ENCODE measurements around the gene NPIPA7. TPM values are rescaled to one million over a fixed set of nuclear protein-coding genes. Genes with fewer than 3 reads are reported as not detected.
"Not testable (repeated sequence)": the region's sequence is repeated elsewhere in the genome, so short reads cannot be mapped to it uniquely, and the experiment has no call there.

NPIPA7 gene
- total RNA-seq, 1 experiment from 2014 or later: 18.1 TPM

GRCh38 chr16:16399685-16400084 lies 20.7 kb downstream of the NPIPA7 start:
- CTCF ChIA-PET; H3K36me3 ChIP-seq (ENCODE audit: insufficient read depth, low read length, poor library complexity, severe bottlenecking); H3K27me3 ChIP-seq (replicated peaks; ENCODE audit: insufficient read depth, low read depth, low read length, poor library complexity); H3K4me1 ChIP-seq (ENCODE audit: insufficient read depth, low read length, poor library complexity, severe bottlenecking); H3K27ac ChIP-seq (ENCODE audit: low read depth, low read length, poor library complexity, severe bottlenecking); BruUV-seq (replicated peaks); H3K9me3 ChIP-seq (ENCODE audit: low read depth, low read length, poor library complexity, severe bottlenecking); DNase-seq (ENCODE audit: low spot score); H3K4me3 ChIP-seq (ENCODE audit: low read depth, low read length, poor library complexity, severe bottlenecking); intact Hi-C loops (cut with micrococcal nuclease; ENCODE audit: unreplicated experiment); POLR2A ChIA-PET (ENCODE audit: low non-redundant PET): not testable (repeated sequence)

- CTCF ChIA-PET; H3K27ac ChIP-seq (ENCODE audit: low read depth, low read length, poor library complexity, severe bottlenecking); H3K4me3 ChIP-seq (ENCODE audit: low read depth, low read length, poor library complexity, severe bottlenecking); H3K27me3 ChIP-seq (replicated peaks; ENCODE audit: insufficient read depth, low read depth, low read length, poor library complexity); BruUV-seq (replicated peaks); POLR2A ChIA-PET (ENCODE audit: low non-redundant PET); DNase-seq (ENCODE audit: low spot score); intact Hi-C loops (cut with micrococcal nuclease; ENCODE audit: unreplicated experiment); H3K4me1 ChIP-seq (ENCODE audit: insufficient read depth, low read length, poor library complexity, severe bottlenecking); H3K36me3 ChIP-seq (ENCODE audit: insufficient read depth, low read length, poor library complexity, severe bottlenecking); H3K9me3 ChIP-seq (ENCODE audit: low read depth, low read length, poor library complexity, severe bottlenecking): not testable (repeated sequence)
These were observed 23.4 kb downstream of the NPIPA7 start for GRCh38 chr16:16402333-16402732.

- BruUV-seq (replicated peaks); H3K4me1 ChIP-seq (ENCODE audit: insufficient read depth, low read length, poor library complexity, severe bottlenecking); intact Hi-C loops (cut with micrococcal nuclease; ENCODE audit: unreplicated experiment): not testable (repeated sequence)
These were observed 25.3 kb downstream of the NPIPA7 start for GRCh38 chr16:16404283-16404682.

GRCh38 chr16:16405421-16405820 lies 26.5 kb downstream of the NPIPA7 start:
- intact Hi-C loops (cut with micrococcal nuclease; ENCODE audit: unreplicated experiment); DNase-seq (ENCODE audit: low spot score); H3K27ac ChIP-seq (ENCODE audit: low read depth, low read length, poor library complexity, severe bottlenecking); H3K36me3 ChIP-seq (ENCODE audit: insufficient read depth, low read length, poor library complexity, severe bottlenecking); H3K9me3 ChIP-seq (ENCODE audit: low read depth, low read length, poor library complexity, severe bottlenecking); POLR2A ChIA-PET (ENCODE audit: low non-redundant PET); H3K27me3 ChIP-seq (replicated peaks; ENCODE audit: insufficient read depth, low read depth, low read length, poor library complexity); BruUV-seq (replicated peaks); H3K4me3 ChIP-seq (ENCODE audit: low read depth, low read length, poor library complexity, severe bottlenecking); CTCF ChIA-PET; H3K4me1 ChIP-seq (ENCODE audit: insufficient read depth, low read length, poor library complexity, severe bottlenecking): not testable (repeated sequence)

More at GRCh38 chr16:16404283-16404682, 25.3 kb downstream of the NPIPA7 start:
- DNase-seq (ENCODE audit: low spot score); H3K4me3 ChIP-seq (ENCODE audit: low read depth, low read length, poor library complexity, severe bottlenecking); H3K27me3 ChIP-seq (replicated peaks; ENCODE audit: insufficient read depth, low read depth, low read length, poor library complexity); H3K27ac ChIP-seq (ENCODE audit: low read depth, low read length, poor library complexity, severe bottlenecking); CTCF ChIA-PET; H3K36me3 ChIP-seq (ENCODE audit: insufficient read depth, low read length, poor library complexity, severe bottlenecking); H3K9me3 ChIP-seq (ENCODE audit: low read depth, low read length, poor library complexity, severe bottlenecking); POLR2A ChIA-PET (ENCODE audit: low non-redundant PET): not testable (repeated sequence)

- intact Hi-C loops (cut with micrococcal nuclease; ENCODE audit: unreplicated experiment); H3K27ac ChIP-seq (ENCODE audit: low read depth, low read length, poor library complexity, severe bottlenecking); H3K27me3 ChIP-seq (replicated peaks; ENCODE audit: insufficient read depth, low read depth, low read length, poor library complexity); H3K9me3 ChIP-seq (ENCODE audit: low read depth, low read length, poor library complexity, severe bottlenecking); CTCF ChIA-PET; H3K4me3 ChIP-seq (ENCODE audit: low read depth, low read length, poor library complexity, severe bottlenecking); BruUV-seq (replicated peaks); H3K36me3 ChIP-seq (ENCODE audit: insufficient read depth, low read length, poor library complexity, severe bottlenecking); DNase-seq (ENCODE audit: low spot score); POLR2A ChIA-PET (ENCODE audit: low non-redundant PET); H3K4me1 ChIP-seq (ENCODE audit: insufficient read depth, low read length, poor library complexity, severe bottlenecking): not testable (repeated sequence)
These were observed 29.5 kb downstream of the NPIPA7 start for GRCh38 chr16:16408430-16408829.

GRCh38 chr16:16413773-16414172 lies 34.8 kb downstream of the NPIPA7 start:
- H3K4me3 ChIP-seq (ENCODE audit: low read depth, low read length, poor library complexity, severe bottlenecking); intact Hi-C loops (cut with micrococcal nuclease; ENCODE audit: unreplicated experiment); H3K9me3 ChIP-seq (ENCODE audit: low read depth, low read length, poor library complexity, severe bottlenecking); POLR2A ChIA-PET (ENCODE audit: low non-redundant PET); H3K27me3 ChIP-seq (replicated peaks; ENCODE audit: insufficient read depth, low read depth, low read length, poor library complexity); H3K27ac ChIP-seq (ENCODE audit: low read depth, low read length, poor library complexity, severe bottlenecking); BruUV-seq (replicated peaks); DNase-seq (ENCODE audit: low spot score); H3K4me1 ChIP-seq (ENCODE audit: insufficient read depth, low read length, poor library complexity, severe bottlenecking); H3K36me3 ChIP-seq (ENCODE audit: insufficient read depth, low read length, poor library complexity, severe bottlenecking); CTCF ChIA-PET: not testable (repeated sequence)

- intact Hi-C loops (cut with micrococcal nuclease; ENCODE audit: unreplicated experiment); H3K36me3 ChIP-seq (ENCODE audit: insufficient read depth, low read length, poor library complexity, severe bottlenecking); H3K4me1 ChIP-seq (ENCODE audit: insufficient read depth, low read length, poor library complexity, severe bottlenecking); H3K27me3 ChIP-seq (replicated peaks; ENCODE audit: insufficient read depth, low read depth, low read length, poor library complexity); POLR2A ChIA-PET (ENCODE audit: low non-redundant PET); H3K27ac ChIP-seq (ENCODE audit: low read depth, low read length, poor library complexity, severe bottlenecking); BruUV-seq (replicated peaks); DNase-seq (ENCODE audit: low spot score); H3K4me3 ChIP-seq (ENCODE audit: low read depth, low read length, poor library complexity, severe bottlenecking); CTCF ChIA-PET; H3K9me3 ChIP-seq (ENCODE audit: low read depth, low read length, poor library complexity, severe bottlenecking): not testable (repeated sequence)
These were observed 38.1 kb downstream of the NPIPA7 start for GRCh38 chr16:16417071-16417470.

GRCh38 chr16:16417914-16418544 lies 39.1 kb downstream of the NPIPA7 start:
- H3K4me1 ChIP-seq (ENCODE audit: insufficient read depth, low read length, poor library complexity, severe bottlenecking); POLR2A ChIA-PET (ENCODE audit: low non-redundant PET); H3K9me3 ChIP-seq (ENCODE audit: low read depth, low read length, poor library complexity, severe bottlenecking); BruUV-seq (replicated peaks); H3K4me3 ChIP-seq (ENCODE audit: low read depth, low read length, poor library complexity, severe bottlenecking); intact Hi-C loops (cut with micrococcal nuclease; ENCODE audit: unreplicated experiment); H3K27me3 ChIP-seq (replicated peaks; ENCODE audit: insufficient read depth, low read depth, low read length, poor library complexity); H3K27ac ChIP-seq (ENCODE audit: low read depth, low read length, poor library complexity, severe bottlenecking); DNase-seq (ENCODE audit: low spot score); H3K36me3 ChIP-seq (ENCODE audit: insufficient read depth, low read length, poor library complexity, severe bottlenecking); CTCF ChIA-PET: not testable (repeated sequence)
